Colonic mucosa (tissue), 4 donors: ENCODE results near the gene SGTA. TPM values are rescaled to one million over a fixed set of nuclear protein-coding genes. Genes with fewer than 3 reads are reported as not detected.

ENCODE experiments used
- DNase-seq: peaks from one replicate; pipeline ENCODE4 v3.0.0-alpha.2; 2020
- H3K27ac ChIP-seq: fragments of 200-600 bp; one replicate; pipeline ENCODE4 v1.8.0; 2021
- H3K27me3 ChIP-seq: fragments of 200-600 bp; one replicate; pipeline ENCODE4 v1.8.0; 2021
- H3K36me3 ChIP-seq: fragments of 200-600 bp; one replicate; pipeline ENCODE4 v1.8.0; 2021
- H3K4me1 ChIP-seq: fragments of 200-600 bp; one replicate; pipeline ENCODE4 v1.8.0; 2021; ENCODE audit warnings: mild to moderate bottlenecking
- H3K4me3 ChIP-seq: fragments of 200-600 bp; one replicate; pipeline ENCODE4 v1.8.0; 2021
- H3K9ac ChIP-seq, 2 donors: one replicate each; pipeline ENCODE4 v1.7.0; 2013; ENCODE audit warnings: control low read depth in 2 of 2, low read depth in 2 of 2, low read length in 2 of 2
- H3K9me3 ChIP-seq: fragments of 200-600 bp; one replicate; pipeline ENCODE4 v1.8.0; 2021
- intact Hi-C: fragments of 100-400 bp; cut with DNase I; formaldehyde crosslinking; loops from one replicate; pipeline ENCODE4 v1.14.1; 2022
- total RNA-seq, 2 donors: library from RNA; stranded (reverse); fragmentation: NEBNext Ultra II Directional in 1 of 2; extraction: Animal tissue kit (Norgen Biotek cat#: 25700) in 1 of 2; gene quantifications; one replicate each; pipeline ENCODE4 v1.2.1, GENCODE V29; 2021
- TF ChIP-seq, protein P1 (sequence below): fragments of 200-600 bp; IDR thresholded peaks from one replicate; pipeline ENCODE4 v1.8.0; 2022; ENCODE audit warnings: antibody characterized with exemption, mild to moderate bottlenecking
- donor health status: healthy.
- donor health status: DM: no; HTN: no; CAD: no.
- donor health status: DM: no; HTN: no; CAD: no.

Gene SGTA
- total RNA-seq, 2 donors from 2014 or later, result 46.5 to 80.6 TPM

- Histone ChIP-seq H3K9me3 (no peaks in the 10 kb centered on the region), H3K27me3 (no peaks in the 10 kb centered on the region), H3K4me1 (no peaks in the 10 kb centered on the region), H3K36me3 (peaks cover 5% of the 10 kb centered on the region), H3K9ac (no peak overlapping the region), H3K27ac (no peak overlapping the region), H3K4me3 (no peak overlapping the region)
- DNase-seq, result no peak
- TF ChIP-seq, protein P1, sequence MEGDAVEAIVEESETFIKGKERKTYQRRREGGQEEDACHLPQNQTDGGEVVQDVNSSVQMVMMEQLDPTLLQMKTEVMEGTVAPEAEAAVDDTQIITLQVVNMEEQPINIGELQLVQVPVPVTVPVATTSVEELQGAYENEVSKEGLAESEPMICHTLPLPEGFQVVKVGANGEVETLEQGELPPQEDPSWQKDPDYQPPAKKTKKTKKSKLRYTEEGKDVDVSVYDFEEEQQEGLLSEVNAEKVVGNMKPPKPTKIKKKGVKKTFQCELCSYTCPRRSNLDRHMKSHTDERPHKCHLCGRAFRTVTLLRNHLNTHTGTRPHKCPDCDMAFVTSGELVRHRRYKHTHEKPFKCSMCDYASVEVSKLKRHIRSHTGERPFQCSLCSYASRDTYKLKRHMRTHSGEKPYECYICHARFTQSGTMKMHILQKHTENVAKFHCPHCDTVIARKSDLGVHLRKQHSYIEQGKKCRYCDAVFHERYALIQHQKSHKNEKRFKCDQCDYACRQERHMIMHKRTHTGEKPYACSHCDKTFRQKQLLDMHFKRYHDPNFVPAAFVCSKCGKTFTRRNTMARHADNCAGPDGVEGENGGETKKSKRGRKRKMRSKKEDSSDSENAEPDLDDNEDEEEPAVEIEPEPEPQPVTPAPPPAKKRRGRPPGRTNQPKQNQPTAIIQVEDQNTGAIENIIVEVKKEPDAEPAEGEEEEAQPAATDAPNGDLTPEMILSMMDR, result no peak
- intact Hi-C loops, result no loop called here
Observed at GRCh38 chr19:2815191-2815614, 32.1 kb upstream of the SGTA start.

- Histone ChIP-seq H3K4me1 (no peaks in the 10 kb centered on the region), H3K27ac (no peak overlapping the region), H3K9ac (no peak overlapping the region), H3K27me3 (no peaks in the 10 kb centered on the region), H3K4me3 (no peak overlapping the region), H3K9me3 (no peaks in the 10 kb centered on the region), H3K36me3 (peaks cover 5% of the 10 kb centered on the region)
- DNase-seq, result no peak
- TF ChIP-seq, protein P1, result no peak
- intact Hi-C loops, result no loop called here
Observed at GRCh38 chr19:2814426-2814825, 31.4 kb upstream of the SGTA start.

DNA sequence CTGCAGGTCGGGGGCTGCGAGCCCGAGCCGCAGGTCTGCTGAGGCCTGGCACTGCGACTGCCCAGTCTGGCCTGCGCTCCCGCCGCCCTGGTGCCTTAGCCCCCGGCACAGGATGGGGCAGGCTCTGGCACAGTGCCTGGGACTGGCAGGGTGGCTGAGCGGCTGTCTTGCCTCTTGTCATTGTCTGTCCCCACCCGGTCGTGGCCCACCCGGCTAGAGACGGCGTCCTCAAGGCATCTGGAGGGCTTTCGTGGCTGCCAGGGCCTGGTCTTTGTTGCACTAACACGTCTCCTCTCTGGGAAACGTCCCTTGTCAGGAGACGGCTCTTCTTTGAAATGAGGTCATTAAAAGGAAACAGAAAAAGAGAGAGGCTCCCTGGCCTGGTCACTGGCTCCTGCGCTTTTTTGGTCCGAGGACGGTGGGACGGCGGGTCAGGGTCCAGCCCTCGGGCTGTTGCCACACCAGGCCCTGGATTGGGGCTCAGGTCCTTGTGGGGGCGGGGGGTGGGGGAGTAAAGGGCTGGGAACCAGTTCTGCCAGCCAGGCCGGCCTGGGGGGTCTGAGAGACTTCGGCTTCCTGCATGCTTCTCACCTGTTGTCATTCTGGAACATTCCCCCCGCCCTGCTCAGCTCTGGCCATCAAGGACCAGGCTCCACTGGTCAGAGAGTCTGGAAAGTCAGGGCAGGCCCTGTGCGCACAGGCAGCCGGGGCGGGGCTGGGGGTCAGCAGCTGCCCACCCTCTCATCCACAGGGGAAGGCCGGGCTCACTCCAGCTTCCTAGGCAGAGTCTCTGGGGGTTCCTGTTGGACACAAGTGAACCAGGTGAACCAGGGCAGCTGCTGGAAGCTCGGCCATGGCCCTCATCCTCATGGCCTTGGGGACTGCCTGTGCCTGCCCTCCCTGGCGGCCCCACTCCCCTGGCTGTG, 30.4 kb upstream of the SGTA start:
- no peaks in the 10 kb centered on the region for H3K4me1 ChIP-seq
- DNase-seq, result no peak
- intact Hi-C loops, result no loop called here
- peaks cover 5% of the 10 kb centered on the region for H3K36me3 ChIP-seq
- H3K9me3 ChIP-seq, result no peaks in the 10 kb centered on the region
- H3K9ac ChIP-seq, result no peak overlapping the region
- no peak overlapping the region for H3K4me3 ChIP-seq
- TF ChIP-seq, protein P1, result no peak
- no peaks in the 10 kb centered on the region for H3K27me3 ChIP-seq
- no peak overlapping the region for H3K27ac ChIP-seq

DNA sequence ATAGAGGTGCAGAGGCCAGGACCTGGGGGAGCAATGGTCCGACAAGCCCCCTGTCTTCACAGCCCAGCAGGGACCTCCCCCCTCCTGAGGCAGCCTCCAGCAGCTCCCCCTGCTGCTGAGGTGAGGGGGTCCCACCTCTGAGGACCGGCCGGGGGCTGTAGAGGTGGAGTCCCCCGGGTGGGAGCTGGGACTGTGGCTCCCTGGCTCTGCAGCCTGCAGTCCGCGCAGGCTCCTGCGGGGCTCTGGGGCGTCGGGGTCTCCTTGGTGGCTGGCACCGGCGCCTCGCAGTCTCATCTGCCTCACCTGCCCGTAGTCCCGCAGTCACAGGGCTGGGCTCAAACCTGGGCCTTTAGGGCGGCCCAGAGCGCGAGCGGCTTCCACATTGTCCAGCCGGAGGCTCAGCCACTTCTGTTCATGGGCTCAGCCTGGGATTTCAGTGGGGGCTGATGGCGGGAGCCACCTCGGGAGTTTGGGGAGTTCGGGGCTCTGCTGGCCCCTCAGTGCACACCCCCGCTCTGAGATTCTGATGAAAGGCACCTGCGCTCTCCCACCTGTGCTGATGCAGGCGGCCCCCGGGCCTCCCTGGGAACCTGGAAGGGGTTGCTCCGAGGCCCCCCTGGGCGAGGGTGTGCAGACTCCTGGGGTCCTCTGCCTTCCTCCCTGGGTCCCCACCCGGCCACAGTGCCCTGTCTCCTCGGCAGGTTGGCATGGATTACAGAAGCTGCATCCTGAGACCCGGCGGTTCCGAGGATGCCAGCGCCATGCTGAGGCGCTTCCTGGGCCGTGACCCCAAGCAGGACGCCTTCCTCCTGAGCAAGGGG, 29.6 kb upstream of the SGTA start:
- no peak overlapping the region for H3K27ac ChIP-seq

More for the DNA sequence above, 29.6 kb upstream of the SGTA start:
- Histone ChIP-seq H3K9me3 (no peaks in the 10 kb centered on the region), H3K4me3 (no peak overlapping the region), H3K9ac (peak overlapping the region; percentile 30 to 70), H3K27me3 (no peaks in the 10 kb centered on the region), H3K4me1 (no peaks in the 10 kb centered on the region), H3K36me3 (peaks cover 5% of the 10 kb centered on the region)
- TF ChIP-seq, protein P1, result no peak
- no peak for DNase-seq
- intact Hi-C loops, result no loop called here
